GM12873 (cell line): ENCODE results near the gene FARSA.

Experiments
- TF ChIP-seq, protein P1 (sequence below): IDR thresholded peaks from 2 replicates; pipeline ENCODE4 v1.5.1; 2012; ENCODE audit warnings: low read depth, mild to moderate bottlenecking, moderate library complexity, low read length, control low read depth; ENCODE audit not compliant: insufficient read depth; ENCODE audit errors: missing control alignments

Gene FARSA

DNA sequence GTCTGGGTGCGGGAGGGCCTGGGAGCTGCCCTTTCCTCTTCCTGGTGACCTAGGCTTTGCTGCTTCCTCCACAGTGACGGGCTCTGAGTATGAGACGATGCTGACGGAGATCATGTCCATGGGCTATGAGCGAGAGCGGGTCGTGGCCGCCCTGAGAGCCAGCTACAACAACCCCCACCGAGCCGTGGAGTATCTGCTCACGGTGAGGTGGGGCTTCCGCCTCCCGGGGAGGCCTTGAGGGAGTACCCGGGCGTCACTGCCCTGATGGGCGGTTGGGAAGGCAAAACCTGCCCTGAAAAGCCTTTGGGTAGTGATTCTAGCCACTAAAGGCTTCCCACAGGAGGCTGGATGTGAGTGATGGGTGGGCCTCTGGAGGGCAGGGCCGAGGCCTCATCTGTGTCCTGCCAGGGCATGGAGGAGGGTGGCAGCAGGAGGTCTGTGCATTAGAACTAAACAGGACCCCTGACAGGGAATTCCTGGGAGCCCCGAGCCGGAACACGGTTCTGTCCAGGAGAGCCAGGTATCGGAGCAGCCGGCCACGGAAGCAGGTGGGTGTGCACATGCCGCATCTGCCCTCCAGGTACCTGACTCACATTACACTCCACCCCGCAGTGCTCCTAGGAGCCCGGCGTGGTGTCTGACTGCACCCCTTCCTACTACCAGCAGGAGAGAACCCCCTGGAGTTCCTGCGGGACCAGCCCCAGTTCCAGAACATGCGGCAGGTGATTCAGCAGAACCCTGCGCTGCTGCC lies 15.3 kb upstream of the FARSA start:
- TF ChIP-seq, protein P1, sequence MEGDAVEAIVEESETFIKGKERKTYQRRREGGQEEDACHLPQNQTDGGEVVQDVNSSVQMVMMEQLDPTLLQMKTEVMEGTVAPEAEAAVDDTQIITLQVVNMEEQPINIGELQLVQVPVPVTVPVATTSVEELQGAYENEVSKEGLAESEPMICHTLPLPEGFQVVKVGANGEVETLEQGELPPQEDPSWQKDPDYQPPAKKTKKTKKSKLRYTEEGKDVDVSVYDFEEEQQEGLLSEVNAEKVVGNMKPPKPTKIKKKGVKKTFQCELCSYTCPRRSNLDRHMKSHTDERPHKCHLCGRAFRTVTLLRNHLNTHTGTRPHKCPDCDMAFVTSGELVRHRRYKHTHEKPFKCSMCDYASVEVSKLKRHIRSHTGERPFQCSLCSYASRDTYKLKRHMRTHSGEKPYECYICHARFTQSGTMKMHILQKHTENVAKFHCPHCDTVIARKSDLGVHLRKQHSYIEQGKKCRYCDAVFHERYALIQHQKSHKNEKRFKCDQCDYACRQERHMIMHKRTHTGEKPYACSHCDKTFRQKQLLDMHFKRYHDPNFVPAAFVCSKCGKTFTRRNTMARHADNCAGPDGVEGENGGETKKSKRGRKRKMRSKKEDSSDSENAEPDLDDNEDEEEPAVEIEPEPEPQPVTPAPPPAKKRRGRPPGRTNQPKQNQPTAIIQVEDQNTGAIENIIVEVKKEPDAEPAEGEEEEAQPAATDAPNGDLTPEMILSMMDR: no peak

- TF ChIP-seq, protein P1: no peak
Observed at GRCh38 chr19:12947702-12948611, 14.4 kb upstream of the FARSA start.

- TF ChIP-seq, protein P1: no peak
Observed at GRCh38 chr19:12946731-12947496, 13.4 kb upstream of the FARSA start.

- TF ChIP-seq, protein P1: no peak
Observed at GRCh38 chr19:12946092-12946721, 12.7 kb upstream of the FARSA start.

DNA sequence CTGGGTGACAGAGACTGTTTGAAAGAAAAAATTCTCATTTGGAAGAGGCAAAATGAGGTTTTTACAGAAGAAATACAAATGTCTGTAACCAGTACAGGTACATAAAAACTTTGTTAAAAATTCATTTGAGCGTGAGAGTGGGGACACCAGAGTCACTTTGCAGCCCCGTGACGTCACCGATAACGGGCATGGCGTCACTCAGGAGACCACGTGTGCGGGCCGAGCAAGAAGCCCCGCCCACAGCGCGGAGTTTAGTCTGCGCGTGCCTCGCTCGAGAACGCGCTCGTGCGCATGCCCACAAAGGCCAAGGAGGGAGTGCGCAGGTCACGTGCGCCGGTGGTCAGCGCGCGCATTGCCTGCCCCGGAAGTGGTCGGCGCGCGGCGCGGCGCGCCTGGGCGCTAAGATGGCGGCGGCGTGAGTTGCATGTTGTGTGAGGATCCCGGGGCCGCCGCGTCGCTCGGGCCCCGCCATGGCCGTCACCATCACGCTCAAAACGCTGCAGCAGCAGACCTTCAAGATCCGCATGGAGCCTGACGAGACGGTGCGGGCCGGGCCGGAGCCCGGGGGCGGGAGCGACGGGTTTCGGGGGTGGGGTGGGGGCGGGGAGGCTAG lies 12.1 kb upstream of the FARSA start, which contains the start of gene RAD23A:
Gene RAD23A, plus strand, starts transcription at position 384 of the 613 bp plus-strand sequence. Its CDS starts 87 bp downstream, at position 471.
- TF ChIP-seq, protein P1: no peak

- TF ChIP-seq, protein P1: no peak
Observed at GRCh38 chr19:12944104-12944674, 10.7 kb upstream of the FARSA start.
